OCI-M1 (cell line): ENCODE measurements around the gene TMEM53.
"Not testable (repeated sequence)": the region's sequence is repeated elsewhere in the genome, so short reads cannot be mapped to it uniquely, and the experiment has no call there.

ENCODE experiments used
- DNase-seq: peaks from one replicate; lab custom pipeline; 2025; lab: John Stamatoyannopoulos, UW

The TMEM53 gene

DNA sequence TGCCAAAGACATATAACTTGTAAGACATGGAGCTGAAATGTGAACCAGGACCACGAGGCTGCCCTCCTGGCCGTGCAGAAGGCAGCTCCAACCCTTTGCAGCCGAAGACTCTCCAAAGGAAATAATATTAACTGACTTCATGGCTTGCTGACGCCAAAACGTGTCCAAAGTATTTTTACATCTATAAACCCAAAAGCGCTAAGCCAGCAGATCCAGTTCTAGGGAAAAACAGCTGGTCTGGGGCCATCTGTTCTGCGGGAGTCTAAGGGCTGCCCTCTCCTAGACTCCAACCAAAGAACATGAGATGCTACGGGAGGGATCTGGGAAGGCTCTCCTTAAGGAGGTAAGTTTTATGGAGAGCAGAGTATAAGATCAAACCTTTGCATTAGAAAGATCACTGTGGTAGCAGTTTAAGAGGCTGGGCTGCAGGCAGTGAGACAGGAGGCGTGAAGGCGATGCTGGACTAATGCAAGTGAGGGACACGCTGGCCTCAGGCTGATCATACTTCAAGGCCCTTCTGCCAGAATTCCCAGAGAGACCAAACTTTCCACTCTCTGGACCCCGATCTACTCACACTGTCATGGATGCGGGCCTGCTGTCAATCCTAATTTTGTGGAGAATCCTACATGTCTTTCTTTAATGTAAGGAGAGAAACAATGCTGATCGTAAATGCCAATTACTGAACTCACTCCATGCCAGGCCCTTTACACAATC, 1.2 kb downstream of the TMEM53 start:
- no peak for DNase-seq

GRCh38 chr1:44672254-44672955, 1.9 kb downstream of the TMEM53 start:
- DNase-seq: peak; percentile 79

DNA sequence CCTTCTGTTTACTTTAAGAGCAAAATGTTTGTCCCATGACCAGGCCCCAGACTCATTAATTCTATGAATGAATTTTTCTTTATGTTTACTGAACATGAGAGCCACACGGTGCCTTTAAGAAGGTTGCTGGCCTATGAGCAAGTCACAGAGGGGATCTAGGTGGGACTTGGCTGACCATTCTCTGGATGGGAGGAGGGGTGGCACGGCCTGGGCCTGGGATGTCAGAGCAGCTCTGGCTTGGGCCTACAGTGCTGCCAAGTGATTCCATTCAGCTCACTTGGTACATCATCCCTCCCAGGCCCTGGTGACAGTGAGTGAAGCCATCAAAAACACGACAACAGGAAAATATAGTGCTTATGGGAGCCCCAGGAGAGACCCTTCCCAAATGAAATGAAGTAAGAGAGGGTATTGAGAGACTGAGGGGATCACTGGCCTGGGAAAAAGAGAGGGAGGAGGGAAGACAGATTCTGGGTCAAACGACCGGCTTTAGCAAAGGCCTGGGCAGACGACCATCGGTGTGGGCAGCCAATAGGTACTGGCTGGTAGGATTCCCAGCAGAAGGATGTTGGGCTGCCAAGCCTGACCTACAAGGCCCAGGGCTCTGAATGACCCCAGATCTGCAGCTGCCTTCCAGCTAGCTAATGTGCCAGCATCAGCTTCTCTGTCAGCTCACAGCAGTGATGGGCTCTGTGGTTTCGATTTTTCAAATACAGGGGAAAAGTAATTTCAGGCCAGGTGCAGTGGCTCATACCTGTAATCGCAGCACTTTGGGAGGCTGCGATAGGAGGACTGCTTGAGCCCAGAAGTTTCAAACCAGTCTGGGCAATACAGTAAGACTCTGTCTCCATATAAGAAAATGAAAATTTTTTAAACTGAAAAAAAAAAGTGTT, 3.3 kb downstream of the TMEM53 start:
- DNase-seq: no peak

GRCh38 chr1:44666719-44667118, 7.6 kb downstream of the TMEM53 start:
- not testable (repeated sequence) for DNase-seq

GRCh38 chr1:44664730-44665370, 9.4 kb downstream of the TMEM53 start:
- DNase-seq: no peak

- no peak for DNase-seq
These were observed 10.9 kb downstream of the TMEM53 start for GRCh38 chr1:44663417-44663816.

DNA sequence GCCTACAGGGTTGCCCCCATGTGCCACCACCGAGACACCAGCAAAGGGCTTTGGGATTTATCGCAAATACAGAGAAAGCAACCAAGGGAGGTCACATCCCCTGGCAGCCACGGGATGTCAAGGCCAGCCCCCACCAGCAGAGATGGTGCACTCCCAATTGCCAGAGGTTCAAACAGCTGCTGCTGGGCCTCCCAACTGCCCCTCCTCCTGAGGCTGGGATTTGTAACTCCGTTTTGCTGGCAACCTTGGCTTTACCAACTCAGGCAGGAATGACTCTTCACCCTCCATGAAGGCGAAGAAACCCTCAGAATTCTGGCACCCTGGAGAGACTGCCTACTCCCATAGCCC, 11.6 kb downstream of the TMEM53 start:
- DNase-seq: no peak

GRCh38 chr1:44661781-44662682, 12.2 kb downstream of the TMEM53 start:
- DNase-seq: no peak

DNA sequence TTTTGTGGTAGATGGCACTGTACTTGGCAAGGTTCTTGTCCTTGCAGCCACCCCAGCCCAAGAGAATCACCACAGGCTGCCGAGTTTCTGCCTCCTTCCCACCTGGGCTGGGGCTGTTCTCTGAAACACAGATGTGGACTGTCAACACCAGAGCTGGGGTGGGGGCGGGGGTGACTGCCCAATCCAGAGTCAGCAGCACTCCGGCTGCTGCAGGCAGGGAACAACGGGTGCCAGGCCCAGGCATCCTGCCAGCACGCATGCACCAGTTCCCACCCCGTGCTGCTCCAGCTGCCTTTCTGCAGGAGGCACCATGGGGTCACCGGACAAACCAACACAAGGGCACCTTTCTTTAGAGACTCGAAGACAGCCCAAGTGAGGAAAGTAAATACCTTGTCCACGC, 14.1 kb downstream of the TMEM53 start:
- no peak for DNase-seq

- DNase-seq: no peak
These were observed 14.7 kb downstream of the TMEM53 start for GRCh38 chr1:44659566-44659965.

DNA sequence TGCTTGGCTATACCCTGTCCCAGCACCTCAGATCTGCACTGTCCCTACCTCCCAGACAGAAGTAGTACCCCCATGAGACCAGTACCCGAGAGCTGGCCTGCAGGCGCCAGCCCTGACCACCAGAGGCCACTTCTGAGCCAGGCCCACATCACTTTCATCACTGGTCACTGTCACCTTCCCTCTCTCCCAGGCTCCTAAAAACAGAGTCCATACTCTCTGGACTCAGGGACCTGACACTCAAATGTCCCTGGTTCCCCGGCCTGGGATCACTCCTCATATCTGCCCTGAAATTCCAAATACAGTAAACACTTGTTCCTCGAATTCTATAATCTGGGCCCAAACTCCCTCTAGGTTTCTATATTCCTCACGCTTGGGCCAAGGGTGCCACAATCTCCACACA, 18.7 kb downstream of the TMEM53 start:
- peak; percentile 41 for DNase-seq

DNA sequence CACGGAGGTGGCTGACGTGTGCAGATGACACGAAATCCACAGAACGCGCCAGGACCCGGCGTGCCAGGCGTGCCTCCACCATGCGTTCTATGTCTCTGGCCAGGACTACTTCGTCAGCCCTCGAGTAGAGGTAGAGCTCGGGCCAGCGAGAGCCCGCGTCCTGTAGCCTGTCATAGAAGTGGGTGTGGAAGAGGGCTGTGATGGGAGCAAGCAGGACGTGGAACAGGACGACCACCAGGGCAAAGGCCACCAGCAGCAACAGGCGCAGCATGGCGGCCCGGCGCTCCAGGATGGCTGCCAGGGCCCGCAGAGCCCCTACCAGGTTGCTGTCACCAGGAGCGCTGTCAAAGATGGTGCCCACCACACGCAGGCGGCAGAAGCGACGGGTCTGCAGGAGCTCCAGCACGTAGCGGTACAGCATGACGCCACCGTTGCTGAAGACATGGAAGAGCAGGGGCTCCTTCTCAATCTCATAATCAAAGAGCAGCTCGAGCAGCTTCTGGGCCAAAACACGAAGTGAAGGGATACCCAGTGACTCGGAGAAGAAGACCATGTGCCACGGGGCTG, 19.6 kb downstream of the TMEM53 start:
- no peak for DNase-seq

- no peak for DNase-seq
These were observed 20.9 kb downstream of the TMEM53 start for GRCh38 chr1:44653107-44653964.

DNA sequence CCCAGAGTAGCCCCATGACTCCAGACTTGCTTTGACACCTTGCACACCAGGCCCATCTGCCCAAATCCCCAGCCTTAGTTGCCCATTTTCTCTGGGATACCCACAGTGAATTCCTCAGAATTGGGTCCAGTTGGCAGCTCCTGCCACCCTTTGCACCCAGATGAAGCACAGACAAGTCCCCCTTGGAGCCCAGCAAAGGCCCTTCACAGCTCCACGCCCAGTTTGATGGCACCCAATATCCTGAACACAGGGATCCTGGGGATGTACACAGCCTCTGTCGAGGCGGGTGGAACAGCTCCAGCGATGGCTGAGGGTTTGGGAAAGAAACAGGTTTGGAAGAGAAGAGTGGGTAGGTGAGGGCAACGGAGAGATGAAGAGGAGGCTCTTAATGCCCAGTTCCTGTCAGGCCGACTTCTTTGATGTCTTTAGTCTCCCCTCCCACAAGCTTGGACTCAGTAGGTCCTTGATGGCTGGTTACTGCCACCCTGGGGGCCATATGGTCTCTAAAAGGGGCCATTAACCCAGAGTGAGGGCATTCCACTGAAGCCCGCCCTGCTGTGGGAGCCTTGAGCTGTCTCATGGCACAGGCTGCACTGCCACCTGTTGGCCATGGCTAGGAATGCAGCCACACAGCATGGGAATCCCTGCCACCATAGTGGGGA, 21.7 kb downstream of the TMEM53 start:
- peak; percentile 87 for DNase-seq

- DNase-seq: no peak
These were observed 23.2 kb downstream of the TMEM53 start for GRCh38 chr1:44651069-44651468.

DNA sequence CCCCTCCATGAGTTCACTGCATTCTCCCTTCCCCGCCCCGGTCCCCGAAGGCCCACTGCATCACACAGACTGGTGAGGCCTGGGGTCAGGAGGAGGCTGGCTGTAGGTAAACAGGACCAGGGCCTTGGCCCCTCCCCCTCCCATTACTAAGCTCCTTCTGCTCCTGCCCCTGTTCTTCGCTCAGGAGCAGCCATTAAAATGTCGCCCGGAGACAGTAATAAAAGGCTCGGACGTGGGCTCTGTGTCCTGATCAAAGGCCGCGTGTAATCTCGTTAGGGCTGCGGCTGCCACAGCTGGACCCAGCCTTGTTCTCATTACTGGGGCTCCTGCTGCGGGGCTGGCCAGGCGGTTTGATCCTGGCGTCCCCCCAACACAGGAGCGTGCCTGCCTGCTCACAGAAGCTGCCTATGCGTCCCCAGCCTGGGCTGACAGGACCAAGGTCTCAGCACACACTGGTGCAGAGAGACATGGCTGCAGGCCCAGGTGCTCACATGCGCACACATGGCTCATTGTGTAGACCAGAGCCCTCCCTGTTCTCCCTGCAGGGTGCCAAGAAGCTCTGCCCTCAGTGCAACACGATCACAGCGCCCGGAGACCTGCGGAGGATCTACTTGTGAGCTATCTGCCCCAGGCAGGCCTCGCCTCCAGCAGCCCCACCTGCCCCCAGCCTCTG, 24.0 kb downstream of the TMEM53 start:
- DNase-seq: no peak

DNA sequence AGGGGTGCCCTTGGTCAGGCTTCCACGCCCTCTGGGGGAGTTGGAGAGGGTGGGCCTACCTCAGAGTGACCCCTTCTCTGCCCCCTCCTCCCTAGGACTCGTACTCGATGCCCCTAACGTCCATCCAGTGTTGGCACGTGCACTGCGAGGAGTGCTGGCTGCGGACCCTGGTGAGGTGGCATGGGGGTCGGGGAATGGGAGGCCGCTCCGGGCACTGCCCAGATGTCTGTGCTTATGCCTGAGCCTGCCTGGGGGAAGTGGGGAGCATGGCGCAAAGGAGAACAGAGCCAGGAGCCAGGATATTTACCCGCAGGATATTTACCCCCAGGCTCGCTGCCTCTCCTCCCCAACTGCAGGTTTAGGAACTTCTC, 24.5 kb downstream of the TMEM53 start:
- no peak for DNase-seq

GRCh38 chr1:44648529-44649250, 25.6 kb downstream of the TMEM53 start:
- DNase-seq: no peak
